Common myeloid progenitor, CD34-positive (primary cell): ENCODE results near the gene IGSF5.

Source experiments
- CTCF ChIA-PET: fragments of 350-600 bp; sonication (Branson Sonifier 250); formaldehyde crosslinking; loops from one replicate; lab custom pipeline; 2021; ENCODE audit warnings: antibody characterized with exemption; lab: Charles Lee
- POLR2A ChIA-PET: fragments of 350-600 bp; sonication (Branson Sonifier 250); formaldehyde crosslinking; loops from one replicate; lab custom pipeline; 2021; ENCODE audit warnings: antibody characterized with exemption; lab: Charles Lee
- DNase-seq, 3 donors: peaks; one replicate each; pipeline versions ENCODE4 v3.0.0 to v3.0.0-alpha.2; 2013
- H3K27ac ChIP-seq, 2 experiments: 1 replicate in 1 of 2; 2 replicates in 1 of 2; pipeline ENCODE4 v1.7.0; 2013; ENCODE audit warnings: inconsistent platforms in 2 of 2, low read length in 2 of 2, mild to moderate bottlenecking in 2 of 2, low read depth in 1 of 2, moderate library complexity in 1 of 2; ENCODE audit not compliant: severe bottlenecking in 2 of 2, insufficient read depth in 1 of 2, poor library complexity in 1 of 2
- H3K27me3 ChIP-seq, 5 experiments: replicated peaks in 2 of 5; 1 replicate in 3 of 5; 2 replicates in 2 of 5; pipeline versions ENCODE4 v1.6.1 to v1.7.0; 2013; ENCODE audit warnings: low read length in 4 of 5, mild to moderate bottlenecking in 2 of 5, moderate library complexity in 2 of 5, inconsistent platforms in 1 of 5; ENCODE audit not compliant: insufficient read depth in 5 of 5, control insufficient read depth in 4 of 5
- H3K36me3 ChIP-seq, 4 experiments: 1 replicate in 2 of 4; 2 replicates in 2 of 4; pipeline versions ENCODE4 v1.6.1 to v1.7.0; 2013; ENCODE audit warnings: low read length in 3 of 4, control low read depth in 1 of 4, mild to moderate bottlenecking in 1 of 4; ENCODE audit not compliant: control insufficient read depth in 4 of 4, insufficient read depth in 4 of 4
- H3K4me1 ChIP-seq, 4 experiments: 1 replicate in 3 of 4; 2 replicates in 1 of 4; pipeline versions ENCODE4 v1.6.1 to v1.7.1; 2013; ENCODE audit warnings: low read length in 3 of 4, mild to moderate bottlenecking in 3 of 4, control low read depth in 1 of 4, inconsistent platforms in 1 of 4, moderate library complexity in 1 of 4; ENCODE audit not compliant: control insufficient read depth in 4 of 4, insufficient read depth in 4 of 4; ENCODE audit errors: control extremely low read depth in 1 of 4
- H3K4me3 ChIP-seq, 7 experiments: 1 replicate in 4 of 7; 2 replicates in 3 of 7; pipeline versions ENCODE4 v1.5.1 to v1.7.0; 2013; ENCODE audit warnings: mild to moderate bottlenecking in 7 of 7, low read length in 6 of 7, moderate library complexity in 6 of 7, inconsistent platforms in 2 of 7, low read depth in 2 of 7, control low read depth in 1 of 7; ENCODE audit not compliant: insufficient read depth in 4 of 7, control insufficient read depth in 1 of 7; ENCODE audit errors: extremely low read depth in 1 of 7
- H3K9me3 ChIP-seq, 5 experiments: 1 replicate in 4 of 5; 2 replicates in 1 of 5; pipeline versions ENCODE4 v1.6.1 to v1.7.1; 2013; ENCODE audit warnings: low read length in 4 of 5, mild to moderate bottlenecking in 2 of 5, inconsistent platforms in 1 of 5, low read depth in 1 of 5, moderate library complexity in 1 of 5; ENCODE audit not compliant: control insufficient read depth in 4 of 5, insufficient read depth in 2 of 5; ENCODE audit errors: control extremely low read depth in 1 of 5
- WGBS: methylation state at CpG from one replicate; pipeline ENCODE4 v1.1.5; 2013; ENCODE audit not compliant: insufficient coverage; 5-methylcytosine and 5-hydroxymethylcytosine counted together

IGSF5 gene

DNA sequence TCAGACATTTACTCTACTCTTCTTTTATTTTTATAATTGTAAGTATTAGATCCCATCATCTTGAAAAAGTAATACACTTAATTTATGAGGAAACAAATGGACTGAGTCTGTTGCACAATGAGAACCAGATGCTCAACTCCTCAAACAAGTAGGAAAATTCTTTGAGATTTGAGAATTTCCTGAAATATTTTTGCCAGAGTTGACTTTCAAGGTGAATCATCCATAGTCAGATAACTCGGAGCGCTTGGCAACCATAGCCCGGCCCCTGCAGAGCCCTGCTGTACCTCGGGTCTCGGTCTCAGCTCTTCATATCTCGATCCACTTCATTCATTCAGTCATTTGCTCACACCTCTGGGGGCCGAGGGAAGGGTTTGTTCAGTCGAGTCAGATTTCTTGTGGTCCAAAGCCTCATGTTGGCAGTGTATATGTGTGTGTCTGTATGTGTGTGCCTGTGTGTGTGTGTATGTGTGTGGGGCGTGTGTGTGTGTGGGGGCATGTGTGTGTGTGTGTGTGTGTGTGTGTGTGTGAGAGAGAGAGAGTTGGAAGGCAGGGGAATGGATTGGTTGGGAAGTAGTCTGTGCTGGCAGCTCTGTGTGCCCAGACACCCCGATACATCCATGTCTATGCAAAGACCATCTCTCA lies 104.2 kb downstream of the IGSF5 start:
- no peak for DNase-seq
- ChIA-PET CTCF (no interaction called here), POLR2A (no interaction called here)
- Histone ChIP-seq H3K9me3 (no peaks in the 10 kb centered on the region), H3K27me3 (peaks cover 0 to 6% (median 0%) of the 10 kb centered on the region in 5 experiments), H3K4me1 (no peaks in the 10 kb centered on the region), H3K4me3 (no peak overlapping the region), H3K27ac (no peak overlapping the region), H3K36me3 (no peaks in the 10 kb centered on the region)
- 98% methylated on average over 8 of the region's 10 CpGs for WGBS

DNA sequence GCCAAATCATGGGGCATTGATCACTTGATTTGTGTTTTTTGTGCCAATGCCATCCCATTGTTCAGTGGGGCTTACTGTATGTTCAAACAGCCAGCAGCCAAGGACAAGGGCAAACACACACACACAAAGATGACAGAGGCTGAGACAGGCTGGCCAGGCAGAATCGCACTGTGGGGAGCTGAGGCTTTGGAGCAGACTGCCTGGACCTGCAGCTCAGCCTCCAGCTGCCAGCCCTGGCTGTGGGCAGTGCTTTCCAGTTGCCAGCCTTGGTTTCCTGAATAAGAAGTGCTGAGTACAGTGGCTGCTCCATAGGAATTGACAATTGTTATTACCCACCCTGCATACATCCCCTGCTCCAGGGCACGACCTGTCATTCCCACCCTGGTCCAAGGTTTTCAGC lies 105.3 kb downstream of the IGSF5 start:
- H3K27me3 ChIP-seq, result peaks cover 0 to 6% (median 0%) of the 10 kb centered on the region in 5 experiments
- H3K4me3 ChIP-seq, result no peak overlapping the region
- 78% methylated on average over 2 of the region's 2 CpGs for WGBS
- no peaks in the 10 kb centered on the region for H3K9me3 ChIP-seq
- ChIA-PET CTCF (no interaction called here), POLR2A (no interaction called here)
- no peaks in the 10 kb centered on the region for H3K36me3 ChIP-seq
- no peaks in the 10 kb centered on the region for H3K4me1 ChIP-seq
- H3K27ac ChIP-seq, result no peak overlapping the region
- DNase-seq, result no peak

DNA sequence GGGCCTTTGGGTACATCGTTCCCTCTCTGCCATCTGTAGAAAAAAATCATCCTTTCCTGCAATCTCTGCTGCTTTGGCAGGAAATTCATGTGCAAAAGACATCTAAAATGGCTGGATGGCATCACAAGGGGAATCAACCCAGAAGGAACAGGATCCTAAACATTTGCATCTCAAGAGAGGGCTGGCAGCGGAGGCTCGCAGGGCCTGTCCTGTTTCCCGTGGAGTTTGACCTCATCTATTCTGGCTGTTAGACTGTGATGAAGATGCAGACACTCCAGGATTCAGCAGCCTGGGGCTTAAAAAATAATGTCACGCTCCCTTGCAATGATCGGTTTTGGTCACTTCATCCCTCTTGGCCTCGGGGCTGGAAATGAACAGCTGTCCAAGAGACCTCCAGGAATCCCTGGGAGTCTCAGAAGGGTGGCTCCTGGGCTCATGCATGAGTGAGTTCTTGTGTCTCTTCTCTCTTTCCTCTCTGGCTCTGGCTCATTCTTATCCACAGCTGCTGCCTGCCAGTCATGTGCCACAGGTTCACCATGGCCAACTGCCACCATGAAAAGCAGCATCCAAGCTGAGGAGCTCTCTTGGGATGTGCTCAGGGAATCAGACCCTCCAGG lies 106.1 kb downstream of the IGSF5 start:
- no peaks in the 10 kb centered on the region for H3K36me3 ChIP-seq
- no peak overlapping the region for H3K27ac ChIP-seq
- WGBS, result 93% methylated on average over 6 of the region's 7 CpGs
- H3K9me3 ChIP-seq, result no peaks in the 10 kb centered on the region
- no peak overlapping the region for H3K4me3 ChIP-seq
- no peak for DNase-seq
- peaks cover 0 to 6% (median 0%) of the 10 kb centered on the region in 5 experiments for H3K27me3 ChIP-seq
- ChIA-PET CTCF (no interaction called here), POLR2A (no interaction called here)
- H3K4me1 ChIP-seq, result no peaks in the 10 kb centered on the region
